ENCODE results near the gene NODAL.

NODAL gene

DNA sequence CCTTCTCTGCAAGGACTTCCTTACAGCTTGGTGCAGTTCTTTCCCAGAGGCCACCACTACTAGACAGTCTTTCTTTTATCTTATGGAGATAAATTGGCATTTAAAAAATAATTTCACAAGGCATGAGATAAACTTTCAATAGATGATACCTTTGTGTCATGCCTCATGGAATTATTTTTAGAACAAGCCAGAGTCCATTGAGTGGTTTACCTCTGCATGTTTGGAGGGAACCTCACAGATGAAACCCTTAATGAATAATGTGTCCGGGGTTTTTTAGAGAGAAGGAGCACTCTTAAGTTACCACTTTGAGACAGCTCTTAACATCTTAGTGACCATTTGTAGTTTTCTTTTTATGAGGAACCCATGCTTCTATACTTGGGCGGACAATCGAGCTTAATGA, 17.2 kb downstream of the NODAL start:
- no peak for DNase-seq (ENCODE audit: low spot score)
- in situ Hi-C loops (cut with MboI; ENCODE audit: low pct_unique_long_range_greater_than_20kb, low sequenced_read_pairs, unreplicated experiment) = no loop called here
- TF ChIP-seq, protein P1, sequence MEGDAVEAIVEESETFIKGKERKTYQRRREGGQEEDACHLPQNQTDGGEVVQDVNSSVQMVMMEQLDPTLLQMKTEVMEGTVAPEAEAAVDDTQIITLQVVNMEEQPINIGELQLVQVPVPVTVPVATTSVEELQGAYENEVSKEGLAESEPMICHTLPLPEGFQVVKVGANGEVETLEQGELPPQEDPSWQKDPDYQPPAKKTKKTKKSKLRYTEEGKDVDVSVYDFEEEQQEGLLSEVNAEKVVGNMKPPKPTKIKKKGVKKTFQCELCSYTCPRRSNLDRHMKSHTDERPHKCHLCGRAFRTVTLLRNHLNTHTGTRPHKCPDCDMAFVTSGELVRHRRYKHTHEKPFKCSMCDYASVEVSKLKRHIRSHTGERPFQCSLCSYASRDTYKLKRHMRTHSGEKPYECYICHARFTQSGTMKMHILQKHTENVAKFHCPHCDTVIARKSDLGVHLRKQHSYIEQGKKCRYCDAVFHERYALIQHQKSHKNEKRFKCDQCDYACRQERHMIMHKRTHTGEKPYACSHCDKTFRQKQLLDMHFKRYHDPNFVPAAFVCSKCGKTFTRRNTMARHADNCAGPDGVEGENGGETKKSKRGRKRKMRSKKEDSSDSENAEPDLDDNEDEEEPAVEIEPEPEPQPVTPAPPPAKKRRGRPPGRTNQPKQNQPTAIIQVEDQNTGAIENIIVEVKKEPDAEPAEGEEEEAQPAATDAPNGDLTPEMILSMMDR (IDR thresholded peaks at IDR 0.05; ENCODE audit: extremely low read depth, insufficient read depth, missing control alignments) = no peak

DNA sequence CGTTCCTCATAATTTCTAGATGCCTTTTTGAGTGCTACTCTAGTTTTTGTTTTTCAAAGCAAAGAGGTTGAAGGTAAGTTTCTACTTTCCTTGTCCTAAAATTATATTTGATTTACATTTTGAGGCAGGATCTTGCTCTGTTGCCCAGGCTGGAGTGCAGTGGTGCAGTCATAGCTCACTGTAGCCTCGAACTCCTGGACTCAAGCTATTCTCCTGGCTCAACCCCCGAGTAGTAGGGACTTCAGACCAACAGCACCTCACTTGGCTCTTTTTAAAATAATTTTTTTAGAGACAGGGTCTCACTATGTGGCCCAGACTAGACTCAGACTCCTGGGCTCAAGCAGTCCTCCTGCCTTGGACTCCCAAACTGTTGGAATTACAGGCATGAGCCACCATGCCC, 22.8 kb downstream of the NODAL start:
- no peak for DNase-seq (ENCODE audit: low spot score)
- TF ChIP-seq, protein P1 (IDR thresholded peaks at IDR 0.05; ENCODE audit: extremely low read depth, insufficient read depth, missing control alignments) = no peak
- in situ Hi-C loops (cut with MboI; ENCODE audit: low pct_unique_long_range_greater_than_20kb, low sequenced_read_pairs, unreplicated experiment) = no loop called here

DNA sequence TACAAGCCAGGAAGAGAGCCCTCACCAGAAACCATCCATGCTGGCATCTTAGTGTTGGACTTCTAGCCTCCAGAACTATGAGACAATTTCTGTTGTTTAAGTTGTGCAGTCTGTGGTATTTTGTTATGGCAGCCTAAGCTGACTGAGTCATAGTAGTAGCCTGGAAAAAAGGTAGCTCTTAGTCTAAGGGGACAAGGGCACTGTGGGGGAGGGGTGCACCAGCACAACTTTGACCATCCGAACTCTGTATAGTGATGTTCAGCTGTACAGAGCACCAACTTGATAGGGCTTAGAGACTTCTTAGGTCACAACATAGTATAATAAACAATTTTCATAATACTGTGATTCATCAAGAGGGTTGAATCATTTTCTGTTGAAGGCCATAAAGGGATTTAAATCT, 23.3 kb downstream of the NODAL start:
- no peak for DNase-seq (ENCODE audit: low spot score)
- in situ Hi-C loops (cut with MboI; ENCODE audit: low pct_unique_long_range_greater_than_20kb, low sequenced_read_pairs, unreplicated experiment) = no loop called here
- TF ChIP-seq, protein P1 (IDR thresholded peaks at IDR 0.05; ENCODE audit: extremely low read depth, insufficient read depth, missing control alignments) = no peak

DNA sequence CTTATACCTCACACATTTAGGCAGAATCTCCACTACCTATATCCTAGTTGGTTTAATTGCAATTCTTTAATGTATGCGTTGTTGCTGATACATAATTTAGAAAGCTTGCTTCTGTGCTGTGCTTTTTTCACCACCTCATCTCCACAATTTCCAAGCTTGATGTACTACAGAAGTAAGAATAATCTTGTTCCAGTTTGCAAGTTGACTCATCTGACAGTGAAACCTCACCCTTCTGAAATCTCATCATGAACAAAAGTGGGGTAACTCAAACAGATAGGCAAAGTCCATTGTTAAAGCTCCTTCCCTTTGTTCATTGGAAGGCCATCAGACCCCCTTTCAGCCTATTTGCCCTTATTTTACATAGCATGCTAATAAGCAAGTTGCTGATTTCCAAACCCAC, 23.9 kb downstream of the NODAL start:
- in situ Hi-C loops (cut with MboI; ENCODE audit: low pct_unique_long_range_greater_than_20kb, low sequenced_read_pairs, unreplicated experiment) = no loop called here
- TF ChIP-seq, protein P1 (IDR thresholded peaks at IDR 0.05; ENCODE audit: extremely low read depth, insufficient read depth, missing control alignments) = no peak
- no peak for DNase-seq (ENCODE audit: low spot score)

DNA sequence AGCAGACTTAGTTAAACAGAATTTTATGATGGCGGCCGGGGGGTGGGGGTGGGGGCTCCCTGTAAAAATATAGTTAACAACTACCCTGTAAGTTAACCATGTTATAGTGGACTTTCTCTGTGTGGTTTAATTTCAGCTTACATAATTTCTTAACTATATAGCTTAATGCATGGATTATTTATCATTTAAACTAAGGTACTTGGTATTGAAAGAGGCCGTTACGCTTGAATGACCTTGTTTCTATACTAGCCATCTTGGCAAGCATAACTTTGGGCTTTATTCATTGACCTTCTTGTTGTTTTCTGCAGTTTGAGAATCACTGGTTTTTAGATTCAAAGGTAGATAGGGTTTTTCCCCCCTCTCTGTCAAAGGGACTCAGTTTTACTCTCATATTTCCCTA, 29.1 kb downstream of the NODAL start:
- TF ChIP-seq, protein P1 (IDR thresholded peaks at IDR 0.05; ENCODE audit: extremely low read depth, insufficient read depth, missing control alignments) = no peak
- in situ Hi-C loops (cut with MboI; ENCODE audit: low pct_unique_long_range_greater_than_20kb, low sequenced_read_pairs, unreplicated experiment) = no loop called here

DNA sequence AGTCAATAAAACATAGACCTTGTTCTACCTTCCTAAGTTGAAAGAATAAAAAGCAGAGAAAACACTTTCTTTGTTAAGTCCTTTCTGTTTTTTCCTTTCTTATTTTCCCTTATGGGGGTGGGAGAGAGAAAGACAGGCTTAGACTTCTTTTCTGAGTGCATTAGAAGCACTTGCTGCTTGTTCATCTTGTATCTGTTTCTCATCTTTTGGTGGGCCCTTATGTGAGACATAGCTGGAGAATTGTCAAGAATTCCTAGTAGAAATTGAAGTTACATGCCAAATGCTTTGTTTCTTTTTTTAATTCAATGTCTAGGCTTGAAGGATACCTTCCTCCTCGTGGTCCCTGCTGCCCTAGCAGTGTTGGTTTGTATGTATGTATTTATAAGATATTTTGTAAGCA, 30.9 kb downstream of the NODAL start:
- DNase-seq (ENCODE audit: low spot score) = no peak
- TF ChIP-seq, protein P1 (IDR thresholded peaks at IDR 0.05; ENCODE audit: extremely low read depth, insufficient read depth, missing control alignments) = no peak
- in situ Hi-C loops (cut with MboI; ENCODE audit: low pct_unique_long_range_greater_than_20kb, low sequenced_read_pairs, unreplicated experiment) = no loop called here

More for the DNA sequence above, 29.1 kb downstream of the NODAL start:
- no peak for DNase-seq (ENCODE audit: low spot score)

DNA sequence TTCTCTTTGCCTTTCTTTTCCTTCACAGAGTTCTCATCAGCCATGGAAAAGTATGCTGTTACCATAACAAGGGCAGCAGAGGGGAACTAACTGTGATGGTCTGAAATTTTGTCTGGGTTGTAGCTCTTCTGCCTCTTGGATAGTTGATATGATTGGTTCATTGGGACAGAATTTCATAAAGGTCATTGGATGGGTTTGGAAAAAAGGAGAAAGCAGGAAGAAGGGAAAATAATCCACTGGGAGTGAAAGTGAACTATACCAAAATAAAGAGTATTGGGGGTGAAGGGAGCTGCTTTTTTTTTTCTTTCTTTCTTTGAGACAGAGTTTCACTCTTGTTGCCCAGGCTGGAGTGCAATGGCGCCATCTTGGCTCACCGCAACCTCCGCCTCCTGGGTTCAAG, 31.7 kb downstream of the NODAL start:
- DNase-seq (ENCODE audit: low spot score) = no peak
- in situ Hi-C loops (cut with MboI; ENCODE audit: low pct_unique_long_range_greater_than_20kb, low sequenced_read_pairs, unreplicated experiment) = no loop called here
- TF ChIP-seq, protein P1 (IDR thresholded peaks at IDR 0.05; ENCODE audit: extremely low read depth, insufficient read depth, missing control alignments) = no peak
